ENCODE data around the gene PIK3R2.

GRCh38 chr19:18137657-18138339 is 15.2 kb upstream of the PIK3R2 start:
- TF ChIP-seq CTCF (IDR thresholded peaks at IDR 0.05) (no peak), POLR2A (IDR thresholded peaks at IDR 0.05) (no peak)

Measured in body of pancreas (tissue), 4 donors.